ENCODE data around the gene VSIR.

Gene VSIR

GRCh38 chr10:71725998-71726579 lies 47.2 kb downstream of the VSIR start:
- DNase-seq (ENCODE audit: low read depth in 1 of 2, low spot score in 1 of 2), result peak in 1 of 2 experiments; percentile 63
- peak overlapping the region; percentile 85 for H3K27ac ChIP-seq (replicated peaks)
- TF ChIP-seq REST (IDR thresholded peaks at IDR 0.05; ENCODE audit: insufficient replicate concordance, low read depth) (no peak), SPI1 (IDR thresholded peaks at IDR 0.05; ENCODE audit: borderline replicate concordance, low read depth) (no peak), CTCF (IDR thresholded peaks at IDR 0.05; ENCODE audit: insufficient read depth, low read length) (peak; percentile 34), POLR2AphosphoS5 (IDR thresholded peaks at IDR 0.05; ENCODE audit: low read depth) (no peak), GABPA (IDR thresholded peaks at IDR 0.05; ENCODE audit: low read depth) (no peak)

GRCh38 chr10:71725249-71725648 lies 48.1 kb downstream of the VSIR start:
- H3K27ac ChIP-seq (replicated peaks), result no peak overlapping the region
- TF ChIP-seq GABPA (IDR thresholded peaks at IDR 0.05; ENCODE audit: low read depth) (no peak), POLR2AphosphoS5 (IDR thresholded peaks at IDR 0.05; ENCODE audit: low read depth) (no peak), CTCF (IDR thresholded peaks at IDR 0.05; ENCODE audit: insufficient read depth, low read length) (no peak), SPI1 (IDR thresholded peaks at IDR 0.05; ENCODE audit: borderline replicate concordance, low read depth) (no peak), REST (IDR thresholded peaks at IDR 0.05; ENCODE audit: insufficient replicate concordance, low read depth) (no peak)
- no peak for DNase-seq (ENCODE audit: low read depth in 1 of 2, low spot score in 1 of 2)
- H3K4me3 ChIP-seq (replicated peaks; ENCODE audit: insufficient read depth, low read length), result no peak overlapping the region
- H3K27me3 ChIP-seq (ENCODE audit: insufficient read depth, poor library complexity, severe bottlenecking), result no peaks in the 10 kb centered on the region

More at GRCh38 chr10:71725998-71726579, 47.2 kb downstream of the VSIR start:
- Histone ChIP-seq H3K27me3 (ENCODE audit: insufficient read depth, poor library complexity, severe bottlenecking) (no peaks in the 10 kb centered on the region), H3K4me3 (replicated peaks; ENCODE audit: insufficient read depth, low read length) (no peak overlapping the region)

- no peak for TF ChIP-seq SPI1 (IDR thresholded peaks at IDR 0.05; ENCODE audit: borderline replicate concordance, low read depth)
- no peak for TF ChIP-seq GABPA (IDR thresholded peaks at IDR 0.05; ENCODE audit: low read depth)
- no peak for TF ChIP-seq REST (IDR thresholded peaks at IDR 0.05; ENCODE audit: insufficient replicate concordance, low read depth)
- no peak for TF ChIP-seq CTCF (IDR thresholded peaks at IDR 0.05; ENCODE audit: insufficient read depth, low read length)
- no peak for TF ChIP-seq POLR2AphosphoS5 (IDR thresholded peaks at IDR 0.05; ENCODE audit: low read depth)
Observed at GRCh38 chr10:71724539-71724938, 48.8 kb downstream of the VSIR start.

More at GRCh38 chr10:71724539-71724938, 48.8 kb downstream of the VSIR start:
- no peak for DNase-seq (ENCODE audit: low read depth in 1 of 2, low spot score in 1 of 2)
- no peaks in the 10 kb centered on the region for H3K27me3 ChIP-seq (ENCODE audit: insufficient read depth, poor library complexity, severe bottlenecking)
- no peak overlapping the region for H3K4me3 ChIP-seq (replicated peaks; ENCODE audit: insufficient read depth, low read length)
- H3K27ac ChIP-seq (replicated peaks), result no peak overlapping the region

Data from HL-60 (cell line).